GM21529 (cell line): ENCODE data around the gene NRP2.

Experiments
- ATAC-seq: cut with Tn5 transposase; IDR thresholded peaks from one replicate; pipeline ENCODE4 v1.9.1; 2021; ENCODE audit not compliant: unreplicated experiment

NRP2 gene

DNA sequence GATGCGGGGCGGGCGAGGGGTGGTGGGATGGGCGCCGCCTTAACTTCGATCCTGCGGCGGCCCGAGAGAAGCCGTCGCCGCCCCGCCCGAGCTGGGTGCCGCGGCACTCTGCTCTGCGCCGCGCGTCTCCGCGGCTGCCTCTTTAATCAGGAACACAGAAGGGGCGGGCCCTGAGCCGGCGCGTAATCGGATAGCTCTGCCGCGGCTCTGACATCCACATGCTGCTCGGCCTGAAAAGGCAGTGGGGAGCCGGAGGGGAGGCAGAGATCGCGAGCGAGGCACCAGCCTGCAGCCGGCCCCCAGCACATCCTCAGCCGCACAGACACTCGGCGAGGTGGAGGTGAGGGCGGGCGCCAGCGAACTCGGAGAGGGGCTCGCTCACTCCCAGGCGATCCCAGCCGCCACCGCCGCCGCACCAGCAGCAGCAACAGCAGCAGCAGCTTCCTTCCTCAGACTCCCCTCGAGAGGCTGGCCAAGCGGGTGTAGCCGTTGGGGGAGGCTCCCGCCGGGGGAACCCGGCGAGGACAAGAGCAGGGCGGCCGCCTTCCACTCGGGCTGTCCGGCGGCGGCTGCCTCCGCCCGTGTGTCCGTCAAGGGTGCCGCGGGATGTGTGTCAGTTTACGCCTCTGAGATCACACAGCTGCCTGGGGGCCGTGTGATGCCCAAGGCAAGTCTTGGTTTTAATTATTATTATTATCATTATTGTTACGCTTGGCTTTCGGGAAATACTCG is at the start of gene NRP2:
NRP2 (plus strand) TSS at position 263 of the 732 bp plus-strand sequence. CDS start 790 bp downstream, outside the sequence.
- peak; percentile 64 for ATAC-seq

DNA sequence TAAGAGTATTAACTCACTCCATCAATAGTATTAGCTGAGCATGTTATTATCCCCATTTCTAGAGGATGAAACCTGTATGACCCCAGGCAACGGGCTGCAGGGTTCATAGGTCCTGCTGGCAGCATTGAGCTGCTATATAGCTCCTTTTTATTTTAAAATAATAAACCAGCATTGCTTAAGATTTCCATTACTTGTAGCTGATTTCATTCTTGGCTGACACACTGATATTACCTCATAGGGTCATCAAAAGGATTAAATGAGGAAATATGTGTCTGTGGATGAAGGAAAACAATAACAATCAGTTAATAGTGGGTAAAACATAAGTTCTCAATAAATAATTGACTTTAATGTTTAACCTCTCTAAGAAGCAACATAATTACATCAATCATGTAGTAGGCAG is 48.3 kb upstream of the NRP2 start:
- no peak for ATAC-seq

DNA sequence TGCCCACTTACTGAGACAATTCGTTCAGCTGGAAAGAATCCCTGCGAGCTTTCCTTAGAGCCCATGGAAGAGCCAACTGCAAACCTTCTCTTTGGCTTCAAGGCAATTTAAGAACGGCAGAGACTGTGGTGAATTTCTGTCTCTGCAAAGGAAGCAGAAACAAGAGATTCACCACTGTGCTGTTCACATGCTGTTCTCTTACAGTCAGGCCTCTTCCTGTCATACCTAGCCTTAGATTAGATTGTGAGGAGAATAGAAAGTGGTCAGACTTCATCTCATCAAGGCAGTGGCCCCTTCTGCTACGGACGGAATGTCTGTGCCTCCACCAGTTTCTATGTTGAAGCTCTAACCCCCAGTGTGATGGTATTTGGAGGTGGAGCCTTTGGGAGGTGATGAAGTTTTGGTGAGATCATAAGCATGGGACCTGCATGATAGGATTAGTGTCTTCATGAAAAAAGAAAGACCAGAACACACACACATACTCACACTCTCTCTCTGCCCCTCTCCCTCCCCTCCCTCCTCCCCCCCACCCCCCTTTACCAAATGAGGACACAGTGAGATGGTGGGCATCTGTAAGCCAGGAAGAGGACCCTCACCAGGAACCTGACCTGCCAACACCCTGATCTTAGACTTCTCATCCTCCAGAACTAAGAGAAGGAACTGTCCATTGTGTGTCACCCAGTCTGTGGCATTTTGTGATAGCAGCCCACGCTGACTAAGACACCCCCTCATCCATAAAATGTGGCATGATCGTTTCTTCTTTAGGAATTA is 45.6 kb upstream of the NRP2 start:
- no peak for ATAC-seq

GRCh38 chr2:205637320-205637602 is 45.0 kb upstream of the NRP2 start:
- no peak for ATAC-seq

DNA sequence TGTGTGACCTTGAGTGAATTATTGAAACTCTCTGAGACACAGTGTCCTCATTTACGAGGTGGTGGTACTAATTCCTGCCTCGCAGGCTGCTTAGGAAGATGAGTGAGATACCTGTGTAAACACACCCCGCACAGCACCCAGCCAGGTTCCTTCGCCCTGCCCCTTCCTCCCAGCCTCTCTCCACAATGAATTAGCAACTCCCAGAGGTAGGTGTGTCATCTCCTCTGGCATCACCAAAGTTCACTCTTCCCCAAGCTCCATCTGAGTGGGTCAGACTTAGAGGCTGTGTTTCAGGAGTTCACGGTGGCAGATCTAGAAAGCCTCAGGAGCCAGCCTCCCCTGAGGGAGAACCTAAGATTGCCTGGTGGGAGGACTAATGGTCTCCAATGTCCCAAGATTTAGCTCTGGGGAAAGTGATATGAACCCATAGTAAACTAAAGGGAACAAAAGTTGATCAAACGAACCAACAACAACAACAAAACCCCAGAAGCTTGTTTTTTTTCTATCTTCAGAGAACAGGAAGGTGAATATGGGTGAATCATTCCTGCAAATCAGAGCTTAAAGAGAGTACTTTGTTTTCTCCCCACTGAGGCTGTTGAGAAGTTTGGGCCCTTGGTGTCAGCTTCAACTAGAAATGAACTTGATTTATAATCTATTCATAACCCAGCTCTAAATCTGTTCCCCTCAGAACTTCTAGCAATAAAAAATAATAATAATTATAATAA is 44.4 kb upstream of the NRP2 start:
- no peak for ATAC-seq

GRCh38 chr2:205640716-205641115 is 41.6 kb upstream of the NRP2 start:
- ATAC-seq, result no peak

- ATAC-seq, result no peak
Measured at GRCh38 chr2:205642599-205643356, 39.5 kb upstream of the NRP2 start.

- ATAC-seq, result no peak
Measured at GRCh38 chr2:205643391-205643885, 38.9 kb upstream of the NRP2 start.

DNA sequence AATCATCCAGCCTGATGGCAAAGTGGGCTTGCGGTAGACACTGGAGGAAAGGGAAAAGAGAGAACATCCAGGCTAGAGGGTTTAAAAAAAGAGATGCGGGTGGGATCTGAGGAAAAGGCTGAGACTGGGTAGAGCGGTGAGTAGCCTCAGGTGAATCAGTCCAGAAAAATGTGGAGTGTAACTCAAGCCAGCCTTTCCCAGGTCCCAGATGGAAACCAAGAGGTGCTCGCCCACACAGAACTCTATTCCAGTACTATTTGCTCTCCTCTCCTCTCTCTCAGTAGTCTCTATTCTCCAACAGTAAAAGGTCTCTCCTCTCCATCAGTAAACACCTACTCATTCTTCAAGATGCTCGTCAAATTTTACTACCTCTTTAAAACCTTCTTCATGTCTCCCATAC is 38.3 kb upstream of the NRP2 start:
- no peak for ATAC-seq

- ATAC-seq, result peak; percentile 99
Measured at GRCh38 chr2:205646680-205647079, 35.6 kb upstream of the NRP2 start.

GRCh38 chr2:205650450-205650849 is 31.9 kb upstream of the NRP2 start:
- no peak for ATAC-seq

- no peak for ATAC-seq
Measured at GRCh38 chr2:205650931-205651330, 31.4 kb upstream of the NRP2 start.

DNA sequence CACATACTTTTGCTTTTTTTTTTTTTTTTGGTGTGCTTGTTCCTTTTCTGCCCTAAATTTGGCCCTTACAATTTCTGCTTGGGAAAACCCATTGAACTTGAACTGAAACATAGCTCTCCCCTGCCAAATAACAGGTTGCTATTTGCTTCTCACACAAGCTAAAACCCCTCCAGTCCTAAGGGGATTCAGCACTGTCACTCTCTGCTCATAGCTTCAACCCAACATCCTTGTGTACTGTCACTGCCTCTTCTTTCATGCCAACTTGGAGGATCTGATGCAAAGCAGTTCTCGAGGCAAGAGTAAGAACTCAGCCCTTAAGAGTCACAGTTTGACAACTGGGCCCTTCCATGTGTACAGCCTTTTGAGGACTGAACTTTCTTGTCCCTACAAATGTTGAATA is 30.6 kb upstream of the NRP2 start:
- no peak for ATAC-seq

- ATAC-seq, result no peak
Measured at GRCh38 chr2:205654878-205655605, 27.3 kb upstream of the NRP2 start.

DNA sequence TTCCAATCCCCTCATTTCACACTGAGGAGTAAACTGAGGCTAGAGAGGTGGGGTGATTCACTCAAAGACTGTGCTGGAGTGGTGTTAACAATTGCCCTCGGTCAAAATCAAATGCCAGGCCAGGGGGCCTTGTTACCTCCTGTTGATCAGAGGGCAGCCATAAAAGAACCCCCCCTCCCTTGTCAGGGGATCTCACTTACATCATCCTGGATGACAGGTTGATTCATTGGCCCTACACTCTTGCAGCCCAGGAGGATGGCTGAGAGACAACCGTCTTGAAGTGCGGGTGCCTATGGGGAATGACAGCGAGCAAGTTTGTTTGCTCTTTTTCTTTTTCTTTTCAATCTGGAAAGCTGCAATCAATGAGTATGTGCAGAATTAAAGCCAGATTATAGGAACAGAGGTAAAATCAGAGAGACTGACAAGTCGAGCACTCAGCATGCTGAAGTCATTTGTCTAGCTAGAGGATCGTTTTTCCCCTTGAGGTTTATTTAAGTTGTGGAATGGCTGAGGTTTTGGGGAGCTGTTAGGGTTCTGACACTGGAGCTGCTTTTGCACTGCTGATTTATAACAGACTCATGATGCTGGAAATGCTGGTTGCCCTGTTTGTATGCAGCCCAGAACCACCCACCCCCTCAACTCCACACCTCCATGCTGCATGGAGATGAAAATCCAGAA is 26.4 kb upstream of the NRP2 start:
- no peak for ATAC-seq

DNA sequence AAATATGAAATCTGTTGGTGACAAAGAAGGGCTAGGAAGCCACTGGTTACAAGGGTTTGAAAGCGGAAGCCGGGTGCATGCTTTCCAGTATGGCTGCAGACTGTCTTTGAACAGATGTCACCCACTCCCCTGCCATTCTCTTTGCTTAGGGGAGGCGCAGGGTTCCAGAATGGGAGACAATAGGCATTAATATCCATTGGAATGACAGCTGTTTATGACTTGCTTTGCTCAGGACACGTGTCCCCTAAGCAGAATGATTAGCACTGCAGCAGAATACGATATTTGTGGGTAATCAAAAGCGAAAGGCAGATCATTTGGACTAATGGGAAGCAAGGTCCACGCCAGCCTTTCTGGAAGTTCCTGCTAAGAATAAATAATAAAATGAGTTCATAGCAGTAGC is 25.8 kb upstream of the NRP2 start:
- ATAC-seq, result no peak

DNA sequence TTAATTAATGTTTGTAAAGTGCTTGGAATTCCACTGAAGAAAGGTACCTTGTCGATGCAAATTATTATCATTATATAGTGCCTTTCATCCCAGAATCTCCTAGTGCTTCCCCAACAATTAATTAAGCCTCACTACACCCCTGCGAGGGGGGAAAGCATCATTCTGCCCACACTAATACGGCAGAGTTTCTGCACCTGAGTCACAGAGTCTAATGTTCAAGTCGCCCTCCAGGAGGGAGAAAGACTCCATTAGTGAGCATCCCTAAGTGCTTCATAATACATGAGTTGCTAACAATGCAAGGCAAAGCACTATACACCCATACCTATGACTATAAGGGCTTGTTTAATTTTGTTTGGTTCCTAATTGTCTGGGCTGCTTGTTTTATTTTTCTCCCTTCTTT is 25.4 kb upstream of the NRP2 start:
- ATAC-seq, result no peak

- ATAC-seq, result no peak
Measured at GRCh38 chr2:205657579-205657978, 24.7 kb upstream of the NRP2 start.

- no peak for ATAC-seq
Measured at GRCh38 chr2:205658068-205658467, 24.2 kb upstream of the NRP2 start.

DNA sequence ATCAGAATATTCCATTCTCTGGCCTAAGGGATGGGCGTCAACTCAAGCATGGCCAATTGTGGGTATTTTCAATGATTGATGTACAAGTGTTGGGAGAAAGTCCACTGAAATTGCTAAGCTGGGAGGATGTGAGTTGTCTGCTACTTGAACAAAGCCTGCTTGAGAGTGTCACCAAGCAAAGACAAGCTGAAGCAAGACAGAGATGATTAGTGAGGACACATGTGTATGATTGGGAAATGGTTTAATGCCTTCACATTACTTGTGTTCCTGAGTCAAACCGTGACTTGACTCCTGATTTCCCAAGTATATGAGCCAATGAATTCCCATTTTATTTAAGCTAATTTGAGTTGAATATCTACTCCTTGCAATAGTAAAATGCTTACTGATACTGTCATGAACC is 23.7 kb upstream of the NRP2 start:
- ATAC-seq, result no peak
